ENCODE measurements around the gene ZSCAN22.

- TF ChIP-seq CTCF (conservative IDR thresholded peaks at IDR 0.05; ENCODE audit: low read depth, low read length) (no peak), EZH2 (IDR thresholded peaks at IDR 0.05; ENCODE audit: borderline replicate concordance, low read depth, low read length, poor library complexity, severe bottlenecking) (no peak)
These were observed 49.6 kb upstream of the ZSCAN22 start for GRCh38 chr19:58277197-58277596.

Data from A673 (cell line).